Endodermal cell (in vitro differentiated cells): ENCODE results near the gene UBE3C. TPM values are rescaled to one million over a fixed set of nuclear protein-coding genes. Genes with fewer than 3 reads are reported as not detected.

Experiments used
- DNase-seq: peaks from one replicate; pipeline ENCODE4 v3.0.0-alpha.2; 2017
- H3K27ac ChIP-seq: 2 replicates; pipeline ENCODE4 v1.5.1; 2013; ENCODE audit warnings: mild to moderate bottlenecking, low read depth, low read length, moderate library complexity
- H3K27me3 ChIP-seq: 2 replicates; pipeline ENCODE4 v1.6.1; 2013; ENCODE audit warnings: mild to moderate bottlenecking, low read length, moderate library complexity; ENCODE audit not compliant: insufficient read depth, control insufficient read depth, poor library complexity, severe bottlenecking
- H3K36me3 ChIP-seq: 2 replicates; pipeline ENCODE4 v1.7.0; 2013; ENCODE audit warnings: mild to moderate bottlenecking, low read length, moderate library complexity; ENCODE audit not compliant: control insufficient read depth, insufficient read depth
- H3K4me1 ChIP-seq: one replicate; pipeline ENCODE4 v1.7.0; 2013; ENCODE audit warnings: low read length; ENCODE audit not compliant: control insufficient read depth, insufficient read depth
- H3K4me3 ChIP-seq: 2 replicates; pipeline ENCODE4 v1.5.1; 2013; ENCODE audit warnings: mild to moderate bottlenecking, low read length, moderate library complexity
- H3K9ac ChIP-seq: 2 replicates; pipeline ENCODE4 v1.6.1; 2013; ENCODE audit warnings: mild to moderate bottlenecking, low read length, moderate library complexity; ENCODE audit not compliant: poor library complexity, severe bottlenecking; ENCODE audit errors: extremely low read depth
- H3K9me3 ChIP-seq: 2 replicates; pipeline ENCODE4 v1.6.1; 2013; ENCODE audit warnings: mild to moderate bottlenecking, low read length, moderate library complexity; ENCODE audit not compliant: control insufficient read depth
- H3K27ac Mint-ChIP-seq: 2 replicates; pipeline ENCODE4 v1.8.0; 2020; ENCODE audit warnings: mixed read lengths
- H3K27me3 Mint-ChIP-seq: 2 replicates; pipeline ENCODE4 v1.8.0; 2021; ENCODE audit warnings: mild to moderate bottlenecking, mixed read lengths; ENCODE audit not compliant: insufficient read depth
- H3K36me3 Mint-ChIP-seq: 2 replicates; pipeline ENCODE4 v1.8.0; 2020; ENCODE audit warnings: low read depth, mixed read lengths
- H3K4me1 Mint-ChIP-seq: 2 replicates; pipeline ENCODE4 v1.8.0; 2020; ENCODE audit warnings: mixed read lengths
- H3K4me3 Mint-ChIP-seq: 2 replicates; pipeline ENCODE4 v1.8.0; 2020; ENCODE audit warnings: mild to moderate bottlenecking, moderate library complexity, mixed read lengths
- H3K9me3 Mint-ChIP-seq: 2 replicates; pipeline ENCODE4 v1.8.0; 2020; ENCODE audit warnings: mild to moderate bottlenecking, mixed read lengths
- CTCF ChIP-seq: fragments of 200-600 bp; sonication (generic); conservative IDR thresholded peaks from 2 replicates; pipeline ENCODE4 v1.5.0; 2021; ENCODE audit warnings: antibody characterized with exemption, mild to moderate bottlenecking
- WGBS, 2 experiments: methylation state at CpG; one replicate each; pipeline versions ENCODE4 v1.1.5 to v1.1.7; 2013; ENCODE audit warnings: missing lambda C conversion rate in 2 of 2, mixed read lengths in 1 of 2; ENCODE audit not compliant: insufficient coverage in 1 of 2, insufficient read length in 1 of 2; 5-methylcytosine and 5-hydroxymethylcytosine counted together
- total RNA-seq, 2 donors: library from RNA; stranded (reverse); fragmentation: NEBNext Ultra II Directional in 1 of 2; extraction: Animal tissue kit (Norgen Biotek cat#: 25700) in 1 of 2; gene quantifications; 2 replicates in 1 of 2; 3 replicates in 1 of 2; pipeline ENCODE4 v1.2.1, GENCODE V29; 2021

The UBE3C gene
- total RNA-seq, 2 donors from 2014 or later = 53.4 to 55.9 TPM

- Histone ChIP-seq H3K27ac (no peak overlapping the region), H3K4me3 (no peak overlapping the region), H3K9me3 (no peaks in the 10 kb centered on the region), H3K27me3 (no peaks in the 10 kb centered on the region), H3K36me3 (peaks cover 27% of the 10 kb centered on the region), H3K9ac (no peak overlapping the region), H3K4me1 (peaks cover 2% of the 10 kb centered on the region)
- Mint-ChIP-seq H3K4me1 (peaks cover 38% of the 10 kb centered on the region), H3K4me3 (no peak overlapping the region), H3K27me3 (no peaks in the 10 kb centered on the region), H3K9me3 (no peaks in the 10 kb centered on the region), H3K27ac (peak overlapping the region; percentile 18), H3K36me3 (peaks cover 44% of the 10 kb centered on the region)
- DNase-seq = no peak
- no peak for TF ChIP-seq CTCF
- 94 to 98% methylated on average over 8 of the region's 8 CpGs for WGBS, 2 experiments
Observed at GRCh38 chr7:157143788-157144187, 5.1 kb downstream of the UBE3C start.

GRCh38 chr7:157149317-157149716, 10.6 kb downstream of the UBE3C start:
- peaks cover 22% of the 10 kb centered on the region for H3K36me3 Mint-ChIP-seq
- Histone ChIP-seq H3K36me3 (peaks cover 12% of the 10 kb centered on the region), H3K4me1 (peaks cover 9% of the 10 kb centered on the region), H3K27ac (no peak overlapping the region), H3K27me3 (no peaks in the 10 kb centered on the region), H3K9me3 (no peaks in the 10 kb centered on the region), H3K9ac (no peak overlapping the region), H3K4me3 (no peak overlapping the region)
- H3K4me1 Mint-ChIP-seq = peaks cover 39% of the 10 kb centered on the region
- no peak overlapping the region for H3K27ac Mint-ChIP-seq
- H3K4me3 Mint-ChIP-seq = no peak overlapping the region
- DNase-seq = no peak
- TF ChIP-seq CTCF = no peak
- H3K9me3 Mint-ChIP-seq = no peaks in the 10 kb centered on the region
- WGBS, 2 experiments = 93 to 94% methylated on average over 4 of the region's 4 CpGs
- no peaks in the 10 kb centered on the region for H3K27me3 Mint-ChIP-seq

GRCh38 chr7:157150882-157151281, 12.2 kb downstream of the UBE3C start:
- no peak overlapping the region for H3K9ac ChIP-seq

More at GRCh38 chr7:157150882-157151281, 12.2 kb downstream of the UBE3C start:
- H3K27me3 ChIP-seq = no peaks in the 10 kb centered on the region
- peak overlapping the region; percentile 80 for H3K27ac Mint-ChIP-seq
- H3K27me3 Mint-ChIP-seq = no peaks in the 10 kb centered on the region
- no peaks in the 10 kb centered on the region for H3K9me3 ChIP-seq
- DNase-seq = peak; percentile 79
- peaks cover 51% of the 10 kb centered on the region for H3K4me1 Mint-ChIP-seq
- no peaks in the 10 kb centered on the region for H3K9me3 Mint-ChIP-seq
- peaks cover 12% of the 10 kb centered on the region for H3K36me3 ChIP-seq
- peak overlapping the region; percentile 32 for H3K4me3 Mint-ChIP-seq
- TF ChIP-seq CTCF = no peak
- peaks cover 11% of the 10 kb centered on the region for H3K4me1 ChIP-seq
- H3K36me3 Mint-ChIP-seq = peaks cover 15% of the 10 kb centered on the region
- H3K4me3 ChIP-seq = peak overlapping the region; percentile 32
- WGBS, 2 experiments = 17 to 53% methylated on average over 5 to 15 of the region's 15 CpGs
- no peak overlapping the region for H3K27ac ChIP-seq
